WTC11 (cell line): ENCODE data around the gene VWA3B.

Source experiments
- TCF7 ChIP-seq: sonication (generic); formaldehyde crosslinking; IDR thresholded peaks from 2 replicates; pipeline ENCODE4 v1.8.0; 2022; ENCODE audit warnings: mild to moderate bottlenecking, low read depth, missing genetic modification reagents, moderate library complexity
- TF ChIP-seq, protein P1 (sequence below): sonication (generic); formaldehyde crosslinking; IDR thresholded peaks from 2 replicates; pipeline ENCODE4 v1.8.1; 2022; ENCODE audit warnings: low read depth, mild to moderate bottlenecking, moderate library complexity, missing genetic modification reagents, borderline replicate concordance
- TF ChIP-seq, protein P2 (sequence below): sonication (generic); formaldehyde crosslinking; IDR thresholded peaks from 2 replicates; pipeline ENCODE4 v1.8.0; 2023; ENCODE audit warnings: missing genetic modification reagents
- TF ChIP-seq, protein P3 (sequence below): sonication (generic); formaldehyde crosslinking; conservative IDR thresholded peaks from 2 replicates; pipeline ENCODE4 v1.8.1; 2022; ENCODE audit warnings: mild to moderate bottlenecking, missing genetic modification reagents
- TF ChIP-seq, protein P4 (sequence below): fragments of 200-600 bp; IDR thresholded peaks from 2 replicates; pipeline ENCODE4 v1.8.0; 2022; ENCODE audit warnings: antibody characterized with exemption
- TF ChIP-seq, protein P5 (sequence below): sonication (generic); formaldehyde crosslinking; IDR thresholded peaks from 2 replicates; pipeline ENCODE4 v1.8.0; 2022; ENCODE audit warnings: mild to moderate bottlenecking, missing genetic modification reagents
- TF ChIP-seq, protein P6 (sequence below): sonication (generic); formaldehyde crosslinking; IDR thresholded peaks from 2 replicates; pipeline ENCODE4 v1.8.1; 2022; ENCODE audit warnings: mild to moderate bottlenecking, moderate library complexity, missing genetic modification reagents
- TF ChIP-seq, protein P7 (sequence below): sonication (generic); formaldehyde crosslinking; IDR thresholded peaks from 2 replicates; pipeline ENCODE4 v1.8.1; 2023; ENCODE audit warnings: mild to moderate bottlenecking, missing genetic modification reagents, moderate library complexity
- TF ChIP-seq, protein P8 (sequence below): sonication (generic); formaldehyde crosslinking; conservative IDR thresholded peaks from 2 replicates; pipeline ENCODE4 v1.8.1; 2023; ENCODE audit warnings: mild to moderate bottlenecking, low read depth, missing genetic modification reagents, moderate library complexity

DNA sequence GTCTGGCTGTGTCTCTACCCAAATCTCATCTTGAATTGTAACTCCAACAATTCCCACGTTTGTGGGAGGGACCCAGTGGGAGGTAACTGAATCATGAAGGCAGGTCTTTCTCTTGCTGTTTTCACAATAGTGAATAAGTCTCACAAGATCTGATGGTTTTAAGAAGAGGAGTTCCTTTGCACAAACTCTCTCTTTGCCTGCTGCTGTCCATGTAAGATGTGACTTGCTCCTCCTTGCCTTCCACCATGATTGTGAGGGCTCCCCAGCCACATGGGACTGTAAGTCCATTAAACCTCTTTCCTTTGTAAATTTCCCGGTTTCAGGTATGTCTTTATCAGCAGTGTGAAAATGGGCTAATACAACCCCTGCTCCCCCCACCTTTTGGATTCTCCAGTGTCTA, 23.8 kb downstream of the VWA3B start:
- TF ChIP-seq, protein P1, sequence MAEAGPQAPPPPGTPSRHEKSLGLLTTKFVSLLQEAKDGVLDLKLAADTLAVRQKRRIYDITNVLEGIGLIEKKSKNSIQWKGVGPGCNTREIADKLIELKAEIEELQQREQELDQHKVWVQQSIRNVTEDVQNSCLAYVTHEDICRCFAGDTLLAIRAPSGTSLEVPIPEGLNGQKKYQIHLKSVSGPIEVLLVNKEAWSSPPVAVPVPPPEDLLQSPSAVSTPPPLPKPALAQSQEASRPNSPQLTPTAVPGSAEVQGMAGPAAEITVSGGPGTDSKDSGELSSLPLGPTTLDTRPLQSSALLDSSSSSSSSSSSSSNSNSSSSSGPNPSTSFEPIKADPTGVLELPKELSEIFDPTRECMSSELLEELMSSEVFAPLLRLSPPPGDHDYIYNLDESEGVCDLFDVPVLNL: no peak
- TF ChIP-seq, protein P2, sequence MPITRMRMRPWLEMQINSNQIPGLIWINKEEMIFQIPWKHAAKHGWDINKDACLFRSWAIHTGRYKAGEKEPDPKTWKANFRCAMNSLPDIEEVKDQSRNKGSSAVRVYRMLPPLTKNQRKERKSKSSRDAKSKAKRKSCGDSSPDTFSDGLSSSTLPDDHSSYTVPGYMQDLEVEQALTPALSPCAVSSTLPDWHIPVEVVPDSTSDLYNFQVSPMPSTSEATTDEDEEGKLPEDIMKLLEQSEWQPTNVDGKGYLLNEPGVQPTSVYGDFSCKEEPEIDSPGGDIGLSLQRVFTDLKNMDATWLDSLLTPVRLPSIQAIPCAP (CRISPR knock-in tag): no peak
- TF ChIP-seq, protein P3, sequence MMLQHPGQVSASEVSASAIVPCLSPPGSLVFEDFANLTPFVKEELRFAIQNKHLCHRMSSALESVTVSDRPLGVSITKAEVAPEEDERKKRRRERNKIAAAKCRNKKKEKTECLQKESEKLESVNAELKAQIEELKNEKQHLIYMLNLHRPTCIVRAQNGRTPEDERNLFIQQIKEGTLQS: no peak
- TF ChIP-seq, protein P4, sequence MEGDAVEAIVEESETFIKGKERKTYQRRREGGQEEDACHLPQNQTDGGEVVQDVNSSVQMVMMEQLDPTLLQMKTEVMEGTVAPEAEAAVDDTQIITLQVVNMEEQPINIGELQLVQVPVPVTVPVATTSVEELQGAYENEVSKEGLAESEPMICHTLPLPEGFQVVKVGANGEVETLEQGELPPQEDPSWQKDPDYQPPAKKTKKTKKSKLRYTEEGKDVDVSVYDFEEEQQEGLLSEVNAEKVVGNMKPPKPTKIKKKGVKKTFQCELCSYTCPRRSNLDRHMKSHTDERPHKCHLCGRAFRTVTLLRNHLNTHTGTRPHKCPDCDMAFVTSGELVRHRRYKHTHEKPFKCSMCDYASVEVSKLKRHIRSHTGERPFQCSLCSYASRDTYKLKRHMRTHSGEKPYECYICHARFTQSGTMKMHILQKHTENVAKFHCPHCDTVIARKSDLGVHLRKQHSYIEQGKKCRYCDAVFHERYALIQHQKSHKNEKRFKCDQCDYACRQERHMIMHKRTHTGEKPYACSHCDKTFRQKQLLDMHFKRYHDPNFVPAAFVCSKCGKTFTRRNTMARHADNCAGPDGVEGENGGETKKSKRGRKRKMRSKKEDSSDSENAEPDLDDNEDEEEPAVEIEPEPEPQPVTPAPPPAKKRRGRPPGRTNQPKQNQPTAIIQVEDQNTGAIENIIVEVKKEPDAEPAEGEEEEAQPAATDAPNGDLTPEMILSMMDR: no peak
- no peak for TF ChIP-seq TCF7 (CRISPR knock-in tag)
- TF ChIP-seq, protein P5, sequence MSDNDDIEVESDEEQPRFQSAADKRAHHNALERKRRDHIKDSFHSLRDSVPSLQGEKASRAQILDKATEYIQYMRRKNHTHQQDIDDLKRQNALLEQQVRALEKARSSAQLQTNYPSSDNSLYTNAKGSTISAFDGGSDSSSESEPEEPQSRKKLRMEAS: no peak
- TF ChIP-seq, protein P6, sequence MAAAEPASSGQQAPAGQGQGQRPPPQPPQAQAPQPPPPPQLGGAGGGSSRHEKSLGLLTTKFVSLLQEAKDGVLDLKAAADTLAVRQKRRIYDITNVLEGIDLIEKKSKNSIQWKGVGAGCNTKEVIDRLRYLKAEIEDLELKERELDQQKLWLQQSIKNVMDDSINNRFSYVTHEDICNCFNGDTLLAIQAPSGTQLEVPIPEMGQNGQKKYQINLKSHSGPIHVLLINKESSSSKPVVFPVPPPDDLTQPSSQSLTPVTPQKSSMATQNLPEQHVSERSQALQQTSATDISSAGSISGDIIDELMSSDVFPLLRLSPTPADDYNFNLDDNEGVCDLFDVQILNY (CRISPR knock-in tag): no peak
- TF ChIP-seq, protein P7, sequence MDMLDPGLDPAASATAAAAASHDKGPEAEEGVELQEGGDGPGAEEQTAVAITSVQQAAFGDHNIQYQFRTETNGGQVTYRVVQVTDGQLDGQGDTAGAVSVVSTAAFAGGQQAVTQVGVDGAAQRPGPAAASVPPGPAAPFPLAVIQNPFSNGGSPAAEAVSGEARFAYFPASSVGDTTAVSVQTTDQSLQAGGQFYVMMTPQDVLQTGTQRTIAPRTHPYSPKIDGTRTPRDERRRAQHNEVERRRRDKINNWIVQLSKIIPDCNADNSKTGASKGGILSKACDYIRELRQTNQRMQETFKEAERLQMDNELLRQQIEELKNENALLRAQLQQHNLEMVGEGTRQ: no peak
- TF ChIP-seq, protein P8, sequence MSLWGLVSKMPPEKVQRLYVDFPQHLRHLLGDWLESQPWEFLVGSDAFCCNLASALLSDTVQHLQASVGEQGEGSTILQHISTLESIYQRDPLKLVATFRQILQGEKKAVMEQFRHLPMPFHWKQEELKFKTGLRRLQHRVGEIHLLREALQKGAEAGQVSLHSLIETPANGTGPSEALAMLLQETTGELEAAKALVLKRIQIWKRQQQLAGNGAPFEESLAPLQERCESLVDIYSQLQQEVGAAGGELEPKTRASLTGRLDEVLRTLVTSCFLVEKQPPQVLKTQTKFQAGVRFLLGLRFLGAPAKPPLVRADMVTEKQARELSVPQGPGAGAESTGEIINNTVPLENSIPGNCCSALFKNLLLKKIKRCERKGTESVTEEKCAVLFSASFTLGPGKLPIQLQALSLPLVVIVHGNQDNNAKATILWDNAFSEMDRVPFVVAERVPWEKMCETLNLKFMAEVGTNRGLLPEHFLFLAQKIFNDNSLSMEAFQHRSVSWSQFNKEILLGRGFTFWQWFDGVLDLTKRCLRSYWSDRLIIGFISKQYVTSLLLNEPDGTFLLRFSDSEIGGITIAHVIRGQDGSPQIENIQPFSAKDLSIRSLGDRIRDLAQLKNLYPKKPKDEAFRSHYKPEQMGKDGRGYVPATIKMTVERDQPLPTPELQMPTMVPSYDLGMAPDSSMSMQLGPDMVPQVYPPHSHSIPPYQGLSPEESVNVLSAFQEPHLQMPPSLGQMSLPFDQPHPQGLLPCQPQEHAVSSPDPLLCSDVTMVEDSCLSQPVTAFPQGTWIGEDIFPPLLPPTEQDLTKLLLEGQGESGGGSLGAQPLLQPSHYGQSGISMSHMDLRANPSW (CRISPR knock-in tag): no peak
